NCI-H187 (cell line): ENCODE measurements around the gene SH3GL3.

Experiments
- DNase-seq, 2 experiments: peaks; one replicate each; lab custom pipeline; 2025; lab: John Stamatoyannopoulos, UW

Gene SH3GL3

GRCh38 chr15:83503595-83504364 lies 56.6 kb downstream of the SH3GL3 start:
- DNase-seq: no peak

GRCh38 chr15:83504365-83504764 lies 57.2 kb downstream of the SH3GL3 start:
- DNase-seq: no peak

GRCh38 chr15:83510001-83510400 lies 62.9 kb downstream of the SH3GL3 start:
- DNase-seq: no peak

- DNase-seq: no peak
Observed at GRCh38 chr15:83512459-83512858, 65.3 kb downstream of the SH3GL3 start.

- no peak for DNase-seq
Observed at GRCh38 chr15:83514584-83514983, 67.4 kb downstream of the SH3GL3 start.

GRCh38 chr15:83515164-83515563 lies 68.0 kb downstream of the SH3GL3 start:
- no peak for DNase-seq

GRCh38 chr15:83516935-83517334 lies 69.8 kb downstream of the SH3GL3 start:
- no peak for DNase-seq

GRCh38 chr15:83526319-83526718 lies 79.2 kb downstream of the SH3GL3 start:
- DNase-seq: no peak

GRCh38 chr15:83533410-83533962 lies 86.3 kb downstream of the SH3GL3 start:
- DNase-seq: no peak

GRCh38 chr15:83537606-83538005 lies 90.5 kb downstream of the SH3GL3 start:
- DNase-seq: no peak

- no peak for DNase-seq
Observed at GRCh38 chr15:83538682-83539081, 91.5 kb downstream of the SH3GL3 start.

GRCh38 chr15:83545804-83546511 lies 98.8 kb downstream of the SH3GL3 start:
- no peak for DNase-seq

- no peak for DNase-seq
Observed at GRCh38 chr15:83546512-83546888, 99.4 kb downstream of the SH3GL3 start.

- no peak for DNase-seq
Observed at GRCh38 chr15:83547168-83547567, 100.0 kb downstream of the SH3GL3 start.

GRCh38 chr15:83549623-83550022 lies 102.5 kb downstream of the SH3GL3 start:
- DNase-seq: no peak

GRCh38 chr15:83554558-83554957 lies 107.4 kb downstream of the SH3GL3 start:
- DNase-seq: no peak

GRCh38 chr15:83555383-83555782 lies 108.2 kb downstream of the SH3GL3 start:
- DNase-seq: no peak

GRCh38 chr15:83556068-83556467 lies 108.9 kb downstream of the SH3GL3 start:
- DNase-seq: no peak

GRCh38 chr15:83556754-83557153 lies 109.6 kb downstream of the SH3GL3 start:
- no peak for DNase-seq

GRCh38 chr15:83558146-83558545 lies 111.0 kb downstream of the SH3GL3 start:
- DNase-seq: no peak

GRCh38 chr15:83559310-83559966 lies 112.3 kb downstream of the SH3GL3 start:
- DNase-seq: peak in 1 of 2 experiments; percentile 1

GRCh38 chr15:83561661-83562060 lies 114.5 kb downstream of the SH3GL3 start:
- no peak for DNase-seq

GRCh38 chr15:83565138-83565537 lies 118.0 kb downstream of the SH3GL3 start:
- no peak for DNase-seq
